Stimulated activated naive B cell treated with anti-CD40 and anti-IgM and Interleukin-4, amounts not matched to agents 10 μg/mL and 1 μg/mL and 100 μg/mL, for 72 hours (primary cell): ENCODE measurements around the gene RORB.
"Not testable (repeated sequence)": the region's sequence is repeated elsewhere in the genome, so short reads cannot be mapped to it uniquely, and the experiment has no call there.

ENCODE experiments used
- ATAC-seq, 2 donors: fragments of 150-1000 bp; cut with Tn5 transposase; replicated peaks; 2 replicates each; pipeline ENCODE4 v1.10.0; 2021; ENCODE audit warnings: moderate library complexity in 1 of 2
- DNase-seq: peaks from one replicate; pipeline ENCODE4 v3.0.0; 2021
- H3K27ac Mint-ChIP-seq: one replicate; pipeline ENCODE4 v1.8.0; 2022; ENCODE audit warnings: mild to moderate bottlenecking, mixed read lengths
- H3K27me3 Mint-ChIP-seq, 2 donors: one replicate each; pipeline ENCODE4 v1.8.0; 2022; ENCODE audit warnings: mixed read lengths in 2 of 2
- H3K36me3 Mint-ChIP-seq, 2 donors: one replicate each; pipeline ENCODE4 v1.8.0; 2022; ENCODE audit warnings: mixed read lengths in 2 of 2, mild to moderate bottlenecking in 1 of 2
- H3K4me1 Mint-ChIP-seq, 2 donors: one replicate each; pipeline ENCODE4 v1.8.0; 2022; ENCODE audit warnings: mixed read lengths in 2 of 2, mild to moderate bottlenecking in 1 of 2
- H3K4me3 Mint-ChIP-seq, 2 donors: one replicate each; pipeline ENCODE4 v1.8.0; 2022; ENCODE audit warnings: mild to moderate bottlenecking in 2 of 2, mixed read lengths in 2 of 2, moderate library complexity in 1 of 2
- H3K9me3 Mint-ChIP-seq, 2 donors: one replicate each; pipeline ENCODE4 v1.8.0; 2022; ENCODE audit warnings: mixed read lengths in 2 of 2, mild to moderate bottlenecking in 1 of 2

RORB gene

DNA sequence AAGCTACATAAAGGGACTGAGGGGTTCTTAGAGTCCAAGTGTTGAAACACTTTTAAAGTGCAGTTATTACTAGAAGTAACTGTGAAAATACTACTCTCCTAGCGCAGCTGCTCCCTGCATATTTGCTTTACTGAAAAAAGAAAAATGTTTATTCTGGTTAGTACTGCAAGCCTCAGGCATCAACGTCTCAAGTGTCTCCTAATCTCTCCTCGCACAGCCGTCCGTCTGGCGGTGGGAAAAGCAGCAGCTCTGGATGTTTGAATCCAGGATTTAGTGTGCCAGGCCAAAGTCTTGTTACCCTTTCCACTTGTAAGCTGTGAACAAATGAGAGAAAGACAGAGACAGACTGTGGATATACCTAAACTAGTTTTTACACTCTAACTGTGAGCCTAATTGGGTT lies 31.1 kb downstream of the RORB start:
- H3K4me3 Mint-ChIP-seq = no peak overlapping the region
- ATAC-seq = no peak
- no peaks in the 10 kb centered on the region for H3K9me3 Mint-ChIP-seq
- no peak for DNase-seq
- H3K4me1 Mint-ChIP-seq = peaks cover 0 to 7% of the 10 kb centered on the region in 2 donors
- no peak overlapping the region for H3K27ac Mint-ChIP-seq
- no peaks in the 10 kb centered on the region for H3K36me3 Mint-ChIP-seq
- H3K27me3 Mint-ChIP-seq = peaks cover 0 to 9% of the 10 kb centered on the region in 2 donors

DNA sequence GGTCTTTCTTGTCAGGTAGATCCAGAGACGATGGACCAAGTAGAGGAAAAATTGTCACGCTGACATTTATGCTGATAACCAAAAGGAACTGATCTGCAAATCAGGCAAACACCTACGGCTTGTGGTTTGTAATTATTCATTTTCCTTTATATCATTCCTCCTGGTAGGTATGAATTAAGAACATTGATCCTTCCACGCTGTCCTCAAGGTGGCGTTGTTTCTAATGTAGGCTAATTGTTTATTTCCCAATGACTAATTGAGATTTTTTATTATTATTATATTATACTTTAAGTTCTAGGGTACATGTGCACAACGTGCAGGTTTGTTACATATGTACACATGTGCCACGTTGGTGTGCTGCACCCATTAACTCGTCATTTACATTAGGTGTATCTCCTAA lies 33.3 kb downstream of the RORB start:
- H3K27me3 Mint-ChIP-seq, H3K4me3 Mint-ChIP-seq, ATAC-seq, H3K36me3 Mint-ChIP-seq, H3K4me1 Mint-ChIP-seq, DNase-seq, H3K9me3 Mint-ChIP-seq, H3K27ac Mint-ChIP-seq: not testable (repeated sequence)

DNA sequence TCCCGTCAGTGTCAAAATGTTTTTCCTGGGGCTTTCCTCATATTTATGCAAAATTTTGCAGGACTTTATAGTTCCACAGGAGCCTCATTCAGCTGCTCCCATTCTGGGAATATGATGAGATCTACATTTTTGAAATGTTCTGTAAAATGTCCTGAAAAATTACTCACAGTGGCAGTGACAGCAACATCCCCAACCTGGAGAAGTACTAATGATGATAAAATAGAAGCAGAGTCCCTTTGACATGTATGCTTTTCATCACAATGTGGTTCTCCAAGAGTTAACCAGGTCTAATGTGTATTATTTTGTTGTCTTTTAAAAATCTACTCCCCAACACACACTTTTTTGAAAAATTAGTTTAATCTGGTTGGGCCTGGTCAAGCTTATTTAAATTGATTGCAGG lies 36.1 kb downstream of the RORB start:
- no peak for DNase-seq
- Mint-ChIP-seq H3K27ac (no peak overlapping the region), H3K4me3 (no peak overlapping the region), H3K36me3 (no peaks in the 10 kb centered on the region), H3K9me3 (no peaks in the 10 kb centered on the region), H3K4me1 (no peaks in the 10 kb centered on the region), H3K27me3 (no peaks in the 10 kb centered on the region)
- ATAC-seq = no peak

DNA sequence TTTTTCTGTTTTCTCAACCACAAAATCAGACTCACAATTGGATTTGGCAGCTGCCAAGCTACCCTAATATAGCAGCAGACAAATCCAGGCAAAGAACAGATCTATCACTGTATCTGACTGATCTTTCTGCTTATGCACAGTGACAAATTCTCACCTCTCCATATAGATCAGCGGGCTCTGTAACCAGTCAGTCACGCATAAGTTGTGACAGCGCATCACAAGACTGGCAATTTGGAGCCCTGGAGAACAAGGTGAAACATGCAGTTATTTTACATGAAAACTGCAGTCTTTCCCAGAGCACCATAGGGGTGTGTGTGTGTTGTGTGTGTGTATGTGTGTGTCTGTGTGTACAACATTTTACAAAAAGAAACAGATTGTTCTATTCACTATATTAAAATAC lies 37.7 kb downstream of the RORB start:
- Mint-ChIP-seq H3K36me3 (no peaks in the 10 kb centered on the region), H3K4me3 (no peak overlapping the region), H3K27me3 (no peaks in the 10 kb centered on the region), H3K27ac (no peak overlapping the region), H3K4me1 (no peaks in the 10 kb centered on the region), H3K9me3 (no peaks in the 10 kb centered on the region)
- ATAC-seq = no peak
- no peak for DNase-seq

DNA sequence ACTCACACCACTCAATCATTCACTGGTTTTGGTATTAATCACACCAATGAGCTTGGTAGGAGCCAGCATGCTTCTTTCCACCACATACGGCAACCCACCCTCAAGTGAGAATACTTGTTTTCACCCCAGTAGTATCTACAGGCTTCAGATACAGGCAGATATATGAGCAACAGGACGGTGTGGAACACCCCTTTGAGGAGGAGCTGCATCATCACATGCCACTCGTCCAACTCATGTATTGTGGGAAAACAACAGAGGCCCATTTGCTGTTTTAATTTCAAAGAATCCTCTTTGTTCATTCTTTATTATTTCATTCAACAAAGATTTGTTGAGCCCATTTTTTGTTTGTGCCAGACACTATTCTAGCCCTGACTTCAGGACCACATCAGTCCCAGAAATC lies 46.0 kb downstream of the RORB start:
- Mint-ChIP-seq H3K4me1 (no peaks in the 10 kb centered on the region), H3K4me3 (no peak overlapping the region), H3K36me3 (no peaks in the 10 kb centered on the region), H3K27me3 (peaks cover 8 to 15% of the 10 kb centered on the region in 2 donors), H3K9me3 (no peaks in the 10 kb centered on the region), H3K27ac (no peak overlapping the region)
- DNase-seq (no peak), ATAC-seq (no peak)

DNA sequence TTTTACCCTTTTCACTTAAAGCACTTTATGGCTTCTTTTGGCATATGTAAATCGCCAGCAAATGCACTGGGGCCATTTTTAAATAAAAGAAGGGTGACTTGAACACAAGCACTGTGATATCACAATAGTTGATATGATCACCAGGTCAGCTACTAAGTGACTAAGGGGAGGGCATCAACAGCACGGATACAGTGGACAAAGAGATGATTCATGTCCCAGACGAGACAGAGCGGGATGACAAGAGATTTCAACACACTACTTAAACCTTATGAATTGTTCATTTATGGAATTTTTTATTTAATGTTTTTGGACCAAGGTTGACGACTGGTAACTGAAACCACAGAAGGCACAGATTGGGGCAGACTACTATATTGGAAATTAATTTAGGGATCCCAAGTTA lies 54.1 kb downstream of the RORB start:
- H3K4me3 Mint-ChIP-seq = no peak overlapping the region
- H3K36me3 Mint-ChIP-seq = no peaks in the 10 kb centered on the region
- no peak overlapping the region for H3K27ac Mint-ChIP-seq
- no peaks in the 10 kb centered on the region for H3K9me3 Mint-ChIP-seq
- H3K4me1 Mint-ChIP-seq = no peaks in the 10 kb centered on the region
- ATAC-seq (no peak), DNase-seq (no peak)
- peaks cover 3 to 16% of the 10 kb centered on the region in 2 donors for H3K27me3 Mint-ChIP-seq

DNA sequence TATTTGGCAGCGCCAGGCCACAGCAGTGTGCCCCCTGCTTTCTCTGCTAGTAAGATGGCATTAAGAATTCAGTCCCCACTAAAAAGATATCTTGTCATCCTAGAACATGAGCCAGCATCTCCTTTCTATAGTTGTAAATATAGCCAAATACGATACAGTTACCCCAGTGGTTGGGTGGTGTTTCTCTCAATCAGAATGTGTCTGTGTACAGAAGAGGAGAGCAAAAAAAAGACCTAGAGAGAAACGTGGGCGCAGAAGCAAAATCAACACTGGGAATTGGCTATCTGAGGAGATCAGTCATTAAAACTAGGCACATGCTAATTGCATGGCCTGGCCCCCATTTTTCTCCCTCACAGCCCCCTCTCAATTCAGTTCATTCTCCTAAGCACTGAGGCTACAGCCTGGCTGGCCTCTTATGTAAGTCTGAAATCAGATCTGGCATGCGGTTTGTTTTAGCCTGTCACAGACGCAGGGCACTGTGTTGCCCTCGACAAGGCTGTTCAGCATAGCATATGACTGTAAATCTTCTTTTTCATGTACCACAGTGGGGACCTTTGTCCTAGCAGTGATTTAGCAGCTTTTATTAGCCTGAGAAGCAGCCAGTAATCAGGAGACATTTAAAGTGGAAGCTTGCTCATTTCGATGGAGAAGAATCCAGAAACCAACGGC lies 57.8 kb downstream of the RORB start:
- peaks cover 0 to 8% of the 10 kb centered on the region in 2 donors for H3K27me3 Mint-ChIP-seq
- H3K4me3 Mint-ChIP-seq = no peak overlapping the region
- no peaks in the 10 kb centered on the region for H3K9me3 Mint-ChIP-seq
- no peak for DNase-seq
- no peaks in the 10 kb centered on the region for H3K36me3 Mint-ChIP-seq
- no peak overlapping the region for H3K27ac Mint-ChIP-seq
- peaks cover 5 to 11% of the 10 kb centered on the region in 2 donors for H3K4me1 Mint-ChIP-seq
- no peak for ATAC-seq

DNA sequence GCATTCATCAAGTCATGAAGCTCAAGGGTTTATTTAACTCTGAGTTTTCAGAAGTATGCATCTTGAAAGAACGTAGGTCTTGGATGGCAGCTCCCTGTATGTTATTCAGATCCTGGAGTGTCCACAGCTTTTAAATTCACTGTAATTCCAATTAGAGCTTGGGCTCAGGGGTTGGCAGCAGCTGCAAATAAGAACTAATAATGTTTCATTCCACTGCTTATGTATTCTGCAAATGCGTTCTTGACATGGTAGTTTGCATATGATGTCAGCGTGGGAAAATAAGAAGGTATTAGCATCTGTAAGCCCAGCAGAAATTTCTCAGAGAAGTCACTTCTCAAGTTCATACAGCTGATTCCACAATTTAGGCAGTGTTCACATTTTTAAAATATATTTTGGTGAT lies 58.4 kb downstream of the RORB start:
- H3K9me3 Mint-ChIP-seq = no peaks in the 10 kb centered on the region

DNA sequence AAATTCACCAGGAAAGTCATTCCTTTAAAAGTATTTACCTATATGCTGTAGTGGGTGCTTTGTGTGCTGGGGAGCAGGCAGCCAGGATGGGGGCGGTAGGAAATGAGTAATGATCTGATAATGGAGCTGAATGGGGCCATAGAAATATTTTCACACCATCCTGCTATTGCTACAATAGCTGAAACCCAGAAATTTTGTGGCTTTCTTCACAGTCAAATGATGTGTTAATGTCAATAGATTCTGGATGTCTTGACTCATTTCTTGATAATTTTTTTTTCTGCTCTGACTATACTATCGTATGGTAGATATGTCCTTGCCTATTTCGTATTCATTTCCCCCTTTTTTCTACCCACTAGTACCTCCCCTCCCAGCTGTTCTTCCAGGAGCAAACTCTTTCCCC lies 59.5 kb downstream of the RORB start:
- H3K4me3 Mint-ChIP-seq = no peak overlapping the region
- no peaks in the 10 kb centered on the region for H3K9me3 Mint-ChIP-seq
- DNase-seq = no peak
- no peaks in the 10 kb centered on the region for H3K36me3 Mint-ChIP-seq
- ATAC-seq = peak; percentile 38 to 77
- peaks cover 5 to 11% of the 10 kb centered on the region in 2 donors for H3K4me1 Mint-ChIP-seq
- no peak overlapping the region for H3K27ac Mint-ChIP-seq
- H3K27me3 Mint-ChIP-seq = peaks cover 0 to 4% of the 10 kb centered on the region in 2 donors

More for the DNA sequence above, 58.4 kb downstream of the RORB start:
- H3K27me3 Mint-ChIP-seq = peaks cover 0 to 8% of the 10 kb centered on the region in 2 donors
- no peak overlapping the region for H3K27ac Mint-ChIP-seq
- peaks cover 5 to 11% of the 10 kb centered on the region in 2 donors for H3K4me1 Mint-ChIP-seq
- ATAC-seq = no peak
- no peaks in the 10 kb centered on the region for H3K36me3 Mint-ChIP-seq
- DNase-seq = no peak
- no peak overlapping the region for H3K4me3 Mint-ChIP-seq

DNA sequence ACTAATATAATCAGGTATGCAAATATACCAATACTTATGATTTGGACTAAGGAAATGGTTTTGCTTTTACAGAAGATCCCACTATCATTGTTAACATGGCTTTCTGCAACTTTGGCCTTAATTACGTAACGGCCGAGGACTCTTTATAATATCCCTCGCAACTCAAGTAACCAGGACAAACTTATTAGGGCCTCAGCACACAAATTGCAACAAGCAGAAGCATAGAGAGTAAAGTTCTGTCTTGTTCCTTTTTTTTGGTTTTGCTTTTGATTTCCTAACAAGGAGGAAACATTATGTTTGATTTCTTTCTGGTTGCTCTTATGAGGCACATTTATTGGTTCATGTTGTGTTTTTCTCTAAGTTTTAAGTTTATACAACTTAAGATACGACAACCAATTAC lies 60.4 kb downstream of the RORB start:
- Mint-ChIP-seq H3K9me3 (no peaks in the 10 kb centered on the region), H3K27me3 (no peaks in the 10 kb centered on the region), H3K27ac (no peak overlapping the region), H3K4me3 (no peak overlapping the region), H3K36me3 (no peaks in the 10 kb centered on the region), H3K4me1 (peaks cover 5 to 11% of the 10 kb centered on the region in 2 donors)
- DNase-seq (no peak), ATAC-seq (peak; percentile 29 to 34)

DNA sequence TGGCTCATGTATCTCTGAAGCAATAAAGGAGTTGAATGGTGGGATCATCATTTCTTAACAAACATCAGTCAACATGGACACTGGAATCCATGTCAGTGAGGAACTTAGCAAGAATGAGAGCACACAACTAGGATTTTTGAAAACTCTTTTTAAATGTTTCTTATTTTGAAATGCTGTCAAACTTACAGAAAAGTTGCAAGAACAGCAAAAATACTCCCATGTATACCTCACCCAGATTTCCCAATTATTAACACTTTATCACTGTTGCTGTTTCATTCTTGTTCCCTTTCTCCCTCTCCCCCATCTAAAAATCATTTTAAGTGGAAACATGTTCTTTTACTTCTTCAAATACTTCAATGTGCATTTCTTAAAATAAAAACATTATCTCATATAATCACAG lies 65.5 kb downstream of the RORB start:
- H3K4me1 Mint-ChIP-seq = peaks cover 0 to 1% of the 10 kb centered on the region in 2 donors
- no peak for ATAC-seq
- H3K27ac Mint-ChIP-seq = no peak overlapping the region
- H3K27me3 Mint-ChIP-seq = peaks cover 3 to 6% of the 10 kb centered on the region in 2 donors
- no peaks in the 10 kb centered on the region for H3K9me3 Mint-ChIP-seq
- H3K36me3 Mint-ChIP-seq = no peaks in the 10 kb centered on the region
- H3K4me3 Mint-ChIP-seq = no peak overlapping the region
- no peak for DNase-seq

DNA sequence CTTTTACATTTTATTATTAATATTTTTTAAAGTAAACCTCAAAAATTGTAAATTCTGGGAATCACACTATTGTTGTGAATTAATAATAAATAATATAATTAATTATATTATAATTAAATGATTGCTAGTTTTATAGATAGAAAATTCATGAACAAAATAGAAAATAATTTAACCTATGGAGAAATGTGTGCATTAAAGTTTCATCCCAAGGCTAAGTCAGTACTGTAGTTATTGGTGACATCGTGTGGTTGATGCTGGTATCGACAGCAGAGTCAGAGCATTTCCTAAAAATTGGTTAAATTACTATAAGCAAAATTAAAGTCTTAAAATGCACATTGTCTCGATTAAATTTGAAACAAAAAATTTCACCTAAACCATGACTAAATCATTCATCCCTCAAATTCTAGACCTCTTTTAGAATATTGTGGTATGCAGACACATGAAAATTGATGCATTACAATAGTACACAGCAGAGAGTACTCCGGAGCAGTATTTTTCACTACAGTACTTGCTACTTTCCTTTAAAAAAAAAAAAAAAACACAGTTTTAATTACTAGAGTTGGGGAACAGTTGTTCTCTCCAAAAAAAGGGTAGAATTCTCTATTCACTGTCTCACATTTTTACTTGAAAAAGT lies 73.9 kb downstream of the RORB start:
- Mint-ChIP-seq H3K27ac (no peak overlapping the region), H3K4me3 (no peak overlapping the region), H3K9me3 (no peaks in the 10 kb centered on the region), H3K36me3 (no peaks in the 10 kb centered on the region), H3K27me3 (peaks cover 0 to 6% of the 10 kb centered on the region in 2 donors), H3K4me1 (no peaks in the 10 kb centered on the region)
- DNase-seq (no peak), ATAC-seq (no peak)

DNA sequence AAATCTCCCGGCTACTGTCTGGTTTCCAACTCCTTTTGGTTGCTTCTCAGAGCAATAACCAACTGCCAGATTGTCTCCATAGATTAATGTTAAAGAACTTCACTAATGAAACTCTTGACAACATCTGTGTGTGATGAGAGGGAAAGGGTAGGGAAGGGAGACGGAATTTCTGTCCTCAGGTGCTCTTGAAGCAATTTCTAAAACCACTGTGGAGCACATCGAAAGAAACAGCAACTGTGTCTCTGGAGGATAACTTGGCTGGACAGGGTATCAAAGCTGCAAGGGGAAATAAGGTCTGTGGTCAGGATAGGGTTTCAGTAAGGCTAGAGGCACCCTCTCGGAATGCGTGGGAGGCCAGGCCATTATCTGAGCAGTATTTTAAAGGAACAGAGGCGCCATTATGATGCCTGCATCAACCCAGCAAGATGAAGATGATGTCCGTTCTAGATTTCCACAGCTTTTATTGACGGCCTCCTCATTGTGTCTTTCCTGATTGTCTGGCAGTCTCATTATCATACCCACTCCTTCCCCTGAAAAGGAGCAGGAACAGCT lies 76.6 kb downstream of the RORB start:
- H3K9me3 Mint-ChIP-seq = no peaks in the 10 kb centered on the region

DNA sequence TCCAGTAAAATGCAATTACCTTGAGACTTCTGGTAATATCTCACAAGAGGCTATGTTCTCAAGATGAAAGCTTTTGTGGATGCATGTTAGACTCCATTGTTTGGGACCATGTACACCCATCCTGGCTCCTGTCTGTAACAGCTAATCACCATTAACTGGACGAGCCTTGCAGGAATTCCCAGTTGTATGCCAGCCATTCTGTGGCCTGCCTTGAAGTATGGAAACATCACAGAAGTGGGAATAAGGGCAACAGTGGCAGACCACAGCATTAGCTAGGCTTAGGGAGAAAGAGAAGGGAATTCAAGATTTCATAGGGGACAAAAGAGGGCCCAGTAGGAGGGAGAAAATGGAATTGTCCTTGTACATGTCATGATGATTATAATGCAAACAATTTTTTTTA lies 79.0 kb downstream of the RORB start:
- Mint-ChIP-seq H3K27me3 (no peaks in the 10 kb centered on the region), H3K4me1 (peaks cover 0 to 5% of the 10 kb centered on the region in 2 donors), H3K4me3 (no peak overlapping the region), H3K36me3 (no peaks in the 10 kb centered on the region), H3K27ac (no peak overlapping the region), H3K9me3 (no peaks in the 10 kb centered on the region)
- DNase-seq (no peak), ATAC-seq (no peak)

More for the DNA sequence above, 76.6 kb downstream of the RORB start:
- ATAC-seq (peak; percentile 52), DNase-seq (no peak)
- Mint-ChIP-seq H3K27me3 (no peaks in the 10 kb centered on the region), H3K4me3 (no peak overlapping the region), H3K27ac (no peak overlapping the region), H3K4me1 (no peaks in the 10 kb centered on the region), H3K36me3 (no peaks in the 10 kb centered on the region)

DNA sequence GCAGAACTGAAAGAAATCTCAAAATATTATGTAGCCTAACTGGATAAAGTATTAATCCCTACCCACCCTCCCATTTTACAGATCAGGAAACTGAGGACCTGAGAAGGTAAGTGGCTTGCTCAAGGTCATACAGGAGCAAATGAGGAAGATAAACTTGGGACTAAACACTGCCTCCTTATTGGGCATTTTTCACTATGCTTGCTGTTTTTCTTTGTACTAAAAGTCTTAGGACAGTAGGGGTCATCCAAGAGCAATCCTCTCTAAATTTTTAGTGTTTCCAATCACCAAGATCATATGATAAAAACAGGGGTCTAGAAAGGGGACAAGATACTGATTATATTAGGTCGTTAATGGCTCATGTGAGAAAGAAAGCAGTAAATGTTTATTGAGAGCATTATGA lies 80.8 kb downstream of the RORB start:
- Mint-ChIP-seq H3K27me3 (no peaks in the 10 kb centered on the region), H3K4me3 (no peak overlapping the region), H3K27ac (no peak overlapping the region), H3K36me3 (no peaks in the 10 kb centered on the region), H3K9me3 (no peaks in the 10 kb centered on the region), H3K4me1 (peaks cover 0 to 8% of the 10 kb centered on the region in 2 donors)
- ATAC-seq (no peak), DNase-seq (no peak)
